IPS-15b (cell line): Measurements from ENCODE around the gene AHRR.
"Not testable (repeated sequence)": the region's sequence is repeated elsewhere in the genome, so short reads cannot be mapped to it uniquely, and the experiment has no call there.

Experiments
- H3K27me3 ChIP-seq: one replicate; pipeline ENCODE4 v1.6.1; 2013; ENCODE audit warnings: low read length; ENCODE audit not compliant: control insufficient read depth, insufficient read depth
- H3K36me3 ChIP-seq: one replicate; pipeline ENCODE4 v1.6.1; 2013; ENCODE audit warnings: low read length; ENCODE audit not compliant: control insufficient read depth, insufficient read depth
- H3K4me1 ChIP-seq: one replicate; pipeline ENCODE4 v1.6.1; 2013; ENCODE audit warnings: mild to moderate bottlenecking, low read length; ENCODE audit not compliant: control insufficient read depth, insufficient read depth
- H3K4me3 ChIP-seq: one replicate; pipeline ENCODE4 v1.5.1; 2013; ENCODE audit warnings: low read depth, low read length
- H3K9ac ChIP-seq: one replicate; pipeline ENCODE4 v1.6.1; 2013; ENCODE audit warnings: low read depth, mild to moderate bottlenecking, low read length
- H3K9me3 ChIP-seq: one replicate; pipeline ENCODE4 v1.6.1; 2013; ENCODE audit warnings: mild to moderate bottlenecking, low read length; ENCODE audit not compliant: control insufficient read depth, insufficient read depth

The AHRR gene

GRCh38 chr5:383621-384020 is 62.1 kb downstream of the AHRR start:
- Histone ChIP-seq H3K9ac (no peak overlapping the region), H3K27me3 (no peaks in the 10 kb centered on the region), H3K36me3 (no peaks in the 10 kb centered on the region), H3K4me1 (no peaks in the 10 kb centered on the region), H3K9me3 (no peaks in the 10 kb centered on the region), H3K4me3 (no peak overlapping the region)

GRCh38 chr5:384576-384975 is 63.1 kb downstream of the AHRR start:
- H3K9ac ChIP-seq, H3K9me3 ChIP-seq, H3K27me3 ChIP-seq, H3K4me3 ChIP-seq, H3K4me1 ChIP-seq, H3K36me3 ChIP-seq: not testable (repeated sequence)

GRCh38 chr5:385321-385720 is 63.8 kb downstream of the AHRR start:
- Histone ChIP-seq H3K36me3 (no peaks in the 10 kb centered on the region), H3K9me3 (no peaks in the 10 kb centered on the region), H3K4me3 (no peak overlapping the region), H3K9ac (no peak overlapping the region), H3K4me1 (no peaks in the 10 kb centered on the region), H3K27me3 (no peaks in the 10 kb centered on the region)

DNA sequence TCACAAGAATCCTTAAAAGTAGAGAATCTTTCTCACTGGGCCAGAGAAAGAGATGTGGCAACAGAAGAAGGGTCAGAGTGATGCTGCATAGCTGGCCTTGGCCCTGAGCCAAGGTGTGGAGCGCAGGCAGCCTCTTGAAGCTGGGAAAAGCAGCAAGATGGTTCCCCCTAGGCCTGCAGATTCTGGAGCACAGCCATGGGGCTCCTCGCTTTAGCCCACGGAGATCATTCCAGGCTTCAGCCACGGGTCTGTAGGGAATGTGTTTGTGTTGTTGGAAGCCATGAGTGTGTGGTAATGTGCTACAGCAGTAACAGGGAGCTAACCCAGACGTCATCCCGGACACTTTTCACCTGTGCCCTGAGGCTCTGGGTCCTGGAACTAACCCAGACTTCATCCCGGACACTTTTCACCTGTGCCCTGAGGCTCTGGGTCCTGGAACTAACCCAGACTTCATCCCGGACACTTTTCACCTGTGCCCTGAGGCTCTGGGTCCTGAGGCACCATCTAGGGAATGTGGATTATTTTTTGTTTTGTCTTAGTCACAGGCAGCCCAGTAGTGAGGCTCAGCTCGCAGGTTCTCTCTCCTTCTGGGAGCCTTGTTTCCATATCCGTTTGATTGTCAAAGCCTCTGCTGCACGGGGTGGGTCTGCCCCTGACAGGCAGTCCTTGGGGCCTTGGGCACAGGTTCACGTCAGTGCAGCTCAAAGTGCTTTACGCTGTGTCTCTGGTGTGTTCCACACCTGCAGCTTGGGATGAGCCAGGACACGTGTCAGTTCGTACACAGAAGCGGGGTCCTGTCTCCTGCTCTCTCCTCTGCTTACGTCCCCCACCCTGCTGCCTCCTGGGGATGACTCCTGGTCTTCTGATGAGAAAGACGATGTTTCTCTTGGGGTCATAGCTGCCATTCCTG is 65.2 kb downstream of the AHRR start:
- Histone ChIP-seq H3K4me3 (no peak overlapping the region), H3K27me3 (no peaks in the 10 kb centered on the region), H3K9ac (no peak overlapping the region), H3K4me1 (no peaks in the 10 kb centered on the region), H3K9me3 (no peaks in the 10 kb centered on the region), H3K36me3 (no peaks in the 10 kb centered on the region)

GRCh38 chr5:387491-388265 is 66.2 kb downstream of the AHRR start:
- no peak overlapping the region for H3K9ac ChIP-seq
- H3K27me3 ChIP-seq, result no peaks in the 10 kb centered on the region
- H3K4me3 ChIP-seq, result no peak overlapping the region
- no peaks in the 10 kb centered on the region for H3K36me3 ChIP-seq
- H3K9me3 ChIP-seq, result no peaks in the 10 kb centered on the region
- no peaks in the 10 kb centered on the region for H3K4me1 ChIP-seq

DNA sequence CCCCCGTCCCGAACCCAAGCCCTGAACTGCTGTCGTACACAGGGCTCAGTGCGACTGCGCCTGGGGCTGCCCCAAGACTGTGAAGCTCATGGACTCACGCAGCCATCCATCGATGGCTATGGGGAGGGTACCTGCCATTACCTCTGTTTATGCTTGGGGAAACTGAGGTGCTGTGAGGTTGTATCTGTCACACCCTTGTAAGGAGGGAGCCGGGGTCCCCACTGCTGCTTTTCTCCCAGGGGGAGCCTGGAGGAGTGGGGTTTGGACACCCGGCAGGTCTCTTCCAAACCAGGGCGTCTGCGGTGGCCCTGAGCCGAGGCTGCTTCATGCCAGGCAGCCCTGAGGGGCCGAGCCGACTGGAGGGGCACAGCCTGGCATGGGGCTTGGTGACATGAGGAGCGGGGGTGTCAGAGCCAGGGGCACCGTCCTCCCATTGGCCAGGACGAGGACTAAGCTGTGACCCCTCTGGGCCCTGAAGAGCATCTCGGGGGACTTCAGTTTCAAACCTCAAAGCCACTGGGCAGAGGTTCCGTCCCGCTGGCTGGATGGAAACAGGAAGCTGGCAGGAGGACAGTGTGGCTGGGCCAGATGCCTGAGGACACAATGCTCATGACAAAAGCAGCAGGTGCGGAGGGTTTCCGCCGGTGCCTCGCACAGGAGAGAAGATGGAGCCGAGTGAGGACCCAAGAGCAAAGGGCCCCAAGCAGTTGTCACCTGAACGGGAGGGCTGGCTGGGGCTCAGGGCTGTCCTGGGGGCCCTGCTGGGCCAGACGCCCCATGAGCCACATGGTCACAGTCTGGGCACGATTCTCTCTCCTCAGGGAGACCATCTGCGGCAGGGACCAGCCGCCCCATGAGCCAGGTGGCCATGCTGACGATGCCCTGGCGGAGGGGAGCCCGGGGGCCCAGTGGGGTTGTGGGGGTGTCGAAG is 67.0 kb downstream of the AHRR start:
- Histone ChIP-seq H3K36me3 (no peaks in the 10 kb centered on the region), H3K27me3 (no peaks in the 10 kb centered on the region), H3K9ac (no peak overlapping the region), H3K4me1 (no peaks in the 10 kb centered on the region), H3K9me3 (no peaks in the 10 kb centered on the region), H3K4me3 (no peak overlapping the region)

GRCh38 chr5:389197-389821 is 67.8 kb downstream of the AHRR start:
- H3K4me3 ChIP-seq, result no peak overlapping the region
- no peaks in the 10 kb centered on the region for H3K4me1 ChIP-seq
- H3K27me3 ChIP-seq, result no peaks in the 10 kb centered on the region
- H3K36me3 ChIP-seq, result no peaks in the 10 kb centered on the region
- no peak overlapping the region for H3K9ac ChIP-seq
- no peaks in the 10 kb centered on the region for H3K9me3 ChIP-seq

DNA sequence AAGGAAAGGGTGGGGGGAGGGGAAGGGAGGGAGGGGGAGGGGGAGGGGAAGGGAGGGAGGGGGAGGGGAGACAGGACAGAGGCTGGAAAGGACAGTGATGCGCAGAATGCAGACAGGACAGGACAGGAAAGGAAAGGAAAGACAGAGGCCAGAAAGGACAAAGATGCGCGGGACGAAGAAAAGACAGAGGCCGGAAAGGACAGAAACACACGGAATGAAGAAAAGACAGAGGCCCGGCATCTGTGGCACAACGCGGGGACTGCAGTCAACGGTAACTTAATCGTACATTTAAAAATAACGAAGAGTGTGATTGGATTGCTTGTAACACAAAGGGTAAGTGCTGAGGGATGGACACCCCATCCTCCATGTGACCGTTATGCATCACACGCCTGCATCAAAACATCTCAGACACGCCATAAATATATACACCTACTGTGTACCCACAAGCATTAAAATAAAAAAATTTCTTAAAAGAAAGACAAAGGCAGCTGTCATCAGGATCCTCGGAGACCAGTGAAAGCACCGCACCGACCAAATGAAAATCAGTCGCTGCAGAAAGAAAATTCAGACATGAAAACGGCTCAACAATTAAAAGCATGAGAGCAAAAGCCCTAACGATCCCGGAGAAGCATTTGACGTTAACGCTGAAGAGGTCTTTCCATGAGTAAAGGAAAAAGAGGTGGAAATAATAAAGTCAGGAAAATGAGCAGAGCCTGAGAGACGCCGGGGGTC is 68.5 kb downstream of the AHRR start:
- Histone ChIP-seq H3K27me3 (no peaks in the 10 kb centered on the region), H3K9ac (no peak overlapping the region), H3K9me3 (no peaks in the 10 kb centered on the region), H3K36me3 (no peaks in the 10 kb centered on the region), H3K4me1 (no peaks in the 10 kb centered on the region), H3K4me3 (no peak overlapping the region)

- Histone ChIP-seq H3K27me3 (no peaks in the 10 kb centered on the region), H3K4me1 (no peaks in the 10 kb centered on the region), H3K9ac (no peak overlapping the region), H3K36me3 (no peaks in the 10 kb centered on the region), H3K9me3 (no peaks in the 10 kb centered on the region), H3K4me3 (no peak overlapping the region)
These were observed 69.3 kb downstream of the AHRR start for GRCh38 chr5:390623-391491.

DNA sequence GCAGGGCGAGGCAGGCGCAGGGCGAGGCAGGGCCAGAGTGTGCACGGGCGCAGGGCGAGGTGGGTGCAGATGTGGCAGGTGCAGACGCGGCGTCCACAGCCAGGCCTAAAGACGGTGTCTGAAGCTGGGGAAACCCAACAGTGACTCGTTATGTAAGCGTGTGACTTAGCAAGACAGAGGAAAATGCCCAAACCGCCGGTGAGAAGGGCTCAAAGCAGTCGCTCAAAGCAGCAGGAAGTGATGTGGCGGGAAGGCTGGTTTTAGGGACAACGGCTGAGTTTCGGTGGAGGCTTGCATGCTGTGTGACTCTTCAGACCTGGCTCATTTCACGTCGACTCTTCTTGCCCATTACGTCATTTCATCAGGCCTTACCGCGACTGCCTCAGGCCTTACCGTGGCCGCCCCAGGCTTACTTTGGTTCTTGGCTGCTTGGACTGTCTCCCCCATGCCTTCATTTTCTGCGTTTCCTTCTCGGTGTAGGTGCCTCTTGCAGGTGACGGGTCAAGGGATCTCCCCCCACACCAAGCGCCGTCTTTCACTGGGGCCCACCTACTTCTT is 71.0 kb downstream of the AHRR start:
- H3K4me3 ChIP-seq, result no peak overlapping the region
- H3K36me3 ChIP-seq, result no peaks in the 10 kb centered on the region
- no peaks in the 10 kb centered on the region for H3K9me3 ChIP-seq
- no peaks in the 10 kb centered on the region for H3K27me3 ChIP-seq
- no peak overlapping the region for H3K9ac ChIP-seq
- H3K4me1 ChIP-seq, result no peaks in the 10 kb centered on the region
